Epithelial cell of umbilical artery (primary cell): Measurements from ENCODE around the gene AKTIP. TPM values are rescaled to one million over a fixed set of nuclear protein-coding genes. Genes with fewer than 3 reads are reported as not detected.

Source experiments
- total RNA-seq: library from RNA; depleted of rRNA; stranded (reverse); fragments of >200 nt; gene quantifications from 2 replicates; pipeline ENCODE4 v1.2.3, GENCODE V29; 2014

Gene AKTIP
- total RNA-seq, result 19.8 and 28.0 TPM in 2 replicates

DNA sequence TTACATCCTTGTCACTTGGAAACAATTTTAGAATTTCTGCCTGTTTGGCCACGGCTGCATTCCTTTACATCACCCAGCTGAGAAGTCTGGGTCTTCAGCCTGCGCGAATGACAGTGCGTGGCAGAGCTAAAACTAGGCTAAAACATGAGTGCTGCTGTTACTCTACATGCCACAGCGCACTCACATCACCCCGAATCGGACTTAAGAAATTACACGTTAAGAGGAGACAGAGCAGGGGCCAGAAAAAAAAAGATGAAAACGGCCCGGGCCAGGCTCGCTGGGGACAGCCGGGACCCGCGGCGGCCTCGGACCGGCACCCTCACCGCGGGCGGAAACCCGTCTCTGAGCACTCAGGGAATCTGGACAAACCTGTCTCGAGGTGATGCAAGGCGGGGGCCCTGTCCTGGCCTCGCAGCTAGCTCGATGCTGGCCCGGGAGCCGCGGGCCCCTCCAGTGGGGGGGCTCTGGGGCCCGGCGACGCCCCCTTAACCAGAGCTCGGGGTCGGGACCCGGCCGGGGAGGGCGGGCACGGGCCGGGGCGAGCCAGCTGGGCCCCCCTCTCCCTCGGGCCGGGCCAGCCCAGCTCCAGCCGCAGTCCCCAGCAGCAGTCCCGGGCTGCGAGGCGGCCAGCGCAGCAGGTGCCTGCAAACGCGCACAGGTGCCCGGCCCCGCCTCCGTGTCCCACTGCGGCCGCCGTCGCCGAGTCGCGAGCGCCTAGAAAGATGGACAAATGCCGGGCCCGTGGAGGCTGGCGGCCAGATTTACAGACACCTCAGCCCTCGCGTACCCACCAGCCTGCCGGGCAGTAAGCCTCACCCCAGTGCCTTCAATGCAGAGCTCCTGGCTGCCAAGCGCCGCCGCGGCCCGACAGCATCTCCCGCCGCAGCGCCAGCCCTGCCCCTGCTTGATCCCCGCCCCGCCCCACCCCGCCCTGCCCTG is at the start of gene AKTIP:
AKTIP (minus strand) TSS at position 879 of the 939 bp plus-strand sequence. CDS start 2,950 bp downstream, outside the sequence.

Other genes starting within 250 kb of the AKTIP start
- gene RBL2, start 68.7 kb downstream of the AKTIP start, total RNA-seq, result 28.9 and 33.7 TPM in 2 replicates
- gene RPGRIP1L, start 200.7 kb upstream of the AKTIP start, total RNA-seq, result 7.8 and 12.0 TPM in 2 replicates
- gene FTO, start 200.9 kb upstream of the AKTIP start, total RNA-seq, result 48.1 and 82.4 TPM in 2 replicates